Nephron progenitor cell (in vitro differentiated cells): ENCODE data around the gene CATSPERD.

ENCODE experiments used
- DNase-seq: peaks from one replicate; pipeline ENCODE4 v3.0.0; 2021
- H3K27ac Mint-ChIP-seq: 2 replicates; pipeline ENCODE4 v1.8.0; 2021; ENCODE audit warnings: mild to moderate bottlenecking, moderate library complexity, mixed read lengths
- H3K27me3 Mint-ChIP-seq: 2 replicates; pipeline ENCODE4 v1.8.0; 2021; ENCODE audit warnings: mild to moderate bottlenecking, low read depth, mixed read lengths; ENCODE audit not compliant: poor library complexity
- H3K36me3 Mint-ChIP-seq: 2 replicates; pipeline ENCODE4 v1.8.0; 2021; ENCODE audit warnings: low read depth, mixed read lengths
- H3K4me1 Mint-ChIP-seq: 2 replicates; pipeline ENCODE4 v1.8.0; 2021; ENCODE audit warnings: mixed read lengths
- H3K4me3 Mint-ChIP-seq: 2 replicates; pipeline ENCODE4 v1.8.0; 2021; ENCODE audit warnings: mild to moderate bottlenecking, moderate library complexity, mixed read lengths
- H3K9me3 Mint-ChIP-seq: 2 replicates; pipeline ENCODE4 v1.8.0; 2021; ENCODE audit warnings: mild to moderate bottlenecking, moderate library complexity, mixed read lengths
- TF ChIP-seq, protein P1 (sequence below): fragments of 200-600 bp; sonication (generic); IDR thresholded peaks from 2 replicates; pipeline ENCODE4 v1.5.0; 2021; ENCODE audit warnings: antibody characterized with exemption

CATSPERD gene

DNA sequence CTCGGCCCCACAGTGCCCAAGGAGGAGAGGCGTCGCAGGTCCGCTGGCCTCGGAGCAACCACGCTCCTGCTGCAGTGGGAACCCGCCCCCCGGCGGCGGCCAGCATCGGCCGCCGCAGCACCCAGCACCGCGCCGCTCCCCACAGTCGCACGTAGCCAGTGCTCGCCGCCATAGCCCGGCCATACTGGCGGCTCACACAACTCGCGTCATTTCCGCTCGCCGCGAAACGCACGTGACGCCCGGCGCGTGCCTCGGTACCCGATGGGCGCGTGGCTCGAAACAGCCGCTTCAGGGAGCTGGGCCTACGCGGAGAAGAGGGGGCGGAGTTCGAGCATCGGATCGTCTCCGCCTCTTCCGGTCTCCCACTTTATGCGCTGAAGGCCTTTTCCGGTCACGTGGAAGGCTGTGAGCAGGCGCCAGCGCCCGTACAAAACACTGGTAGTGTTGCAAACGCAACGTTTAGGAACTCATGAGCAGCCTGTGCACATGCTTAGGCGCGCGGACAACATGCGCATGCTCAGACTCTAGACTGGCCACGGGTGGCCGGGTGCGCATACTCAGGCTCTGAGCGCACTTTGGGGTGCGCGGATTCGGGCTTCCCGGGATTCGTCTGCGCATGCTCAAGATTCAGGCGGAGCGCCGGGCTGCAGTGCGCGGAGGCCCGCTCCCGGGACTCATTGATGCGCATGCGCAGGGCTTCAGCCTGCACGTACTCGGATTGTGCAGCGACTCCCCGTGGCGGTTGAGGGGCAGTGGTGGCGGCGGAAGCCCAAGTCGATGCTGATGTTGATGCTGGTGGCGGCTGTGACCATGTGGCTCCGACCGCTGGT lies at the start of gene CATSPERD, which contains the start of gene LONP1:
CATSPERD (plus strand) TSS at position 677 of the 830 bp plus-strand sequence; CDS start at position 778, 101 bp downstream.
LONP1 (minus strand) TSS at position 186 of the 830 bp plus-strand sequence; CDS start at position 172, 14 bp downstream.
- H3K27ac Mint-ChIP-seq, result peak within 1 kb of the TSS; percentile 98
- peak within 1 kb of the TSS; percentile 95 for H3K4me3 Mint-ChIP-seq
- no peaks in the 10 kb centered on the region for H3K9me3 Mint-ChIP-seq
- peak; percentile 99 for DNase-seq
- TF ChIP-seq, protein P1, sequence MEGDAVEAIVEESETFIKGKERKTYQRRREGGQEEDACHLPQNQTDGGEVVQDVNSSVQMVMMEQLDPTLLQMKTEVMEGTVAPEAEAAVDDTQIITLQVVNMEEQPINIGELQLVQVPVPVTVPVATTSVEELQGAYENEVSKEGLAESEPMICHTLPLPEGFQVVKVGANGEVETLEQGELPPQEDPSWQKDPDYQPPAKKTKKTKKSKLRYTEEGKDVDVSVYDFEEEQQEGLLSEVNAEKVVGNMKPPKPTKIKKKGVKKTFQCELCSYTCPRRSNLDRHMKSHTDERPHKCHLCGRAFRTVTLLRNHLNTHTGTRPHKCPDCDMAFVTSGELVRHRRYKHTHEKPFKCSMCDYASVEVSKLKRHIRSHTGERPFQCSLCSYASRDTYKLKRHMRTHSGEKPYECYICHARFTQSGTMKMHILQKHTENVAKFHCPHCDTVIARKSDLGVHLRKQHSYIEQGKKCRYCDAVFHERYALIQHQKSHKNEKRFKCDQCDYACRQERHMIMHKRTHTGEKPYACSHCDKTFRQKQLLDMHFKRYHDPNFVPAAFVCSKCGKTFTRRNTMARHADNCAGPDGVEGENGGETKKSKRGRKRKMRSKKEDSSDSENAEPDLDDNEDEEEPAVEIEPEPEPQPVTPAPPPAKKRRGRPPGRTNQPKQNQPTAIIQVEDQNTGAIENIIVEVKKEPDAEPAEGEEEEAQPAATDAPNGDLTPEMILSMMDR, result peak; percentile 78
- peaks cover 16% of the 10 kb centered on the region for H3K36me3 Mint-ChIP-seq
- peaks cover 11% of the 10 kb centered on the region for H3K27me3 Mint-ChIP-seq
- peaks cover 24% of the 10 kb centered on the region for H3K4me1 Mint-ChIP-seq

GRCh38 chr19:5671600-5671999 lies 48.8 kb upstream of the CATSPERD start:
- H3K4me1 Mint-ChIP-seq, result peaks cover 8% of the 10 kb centered on the region
- TF ChIP-seq, protein P1, result no peak

DNA sequence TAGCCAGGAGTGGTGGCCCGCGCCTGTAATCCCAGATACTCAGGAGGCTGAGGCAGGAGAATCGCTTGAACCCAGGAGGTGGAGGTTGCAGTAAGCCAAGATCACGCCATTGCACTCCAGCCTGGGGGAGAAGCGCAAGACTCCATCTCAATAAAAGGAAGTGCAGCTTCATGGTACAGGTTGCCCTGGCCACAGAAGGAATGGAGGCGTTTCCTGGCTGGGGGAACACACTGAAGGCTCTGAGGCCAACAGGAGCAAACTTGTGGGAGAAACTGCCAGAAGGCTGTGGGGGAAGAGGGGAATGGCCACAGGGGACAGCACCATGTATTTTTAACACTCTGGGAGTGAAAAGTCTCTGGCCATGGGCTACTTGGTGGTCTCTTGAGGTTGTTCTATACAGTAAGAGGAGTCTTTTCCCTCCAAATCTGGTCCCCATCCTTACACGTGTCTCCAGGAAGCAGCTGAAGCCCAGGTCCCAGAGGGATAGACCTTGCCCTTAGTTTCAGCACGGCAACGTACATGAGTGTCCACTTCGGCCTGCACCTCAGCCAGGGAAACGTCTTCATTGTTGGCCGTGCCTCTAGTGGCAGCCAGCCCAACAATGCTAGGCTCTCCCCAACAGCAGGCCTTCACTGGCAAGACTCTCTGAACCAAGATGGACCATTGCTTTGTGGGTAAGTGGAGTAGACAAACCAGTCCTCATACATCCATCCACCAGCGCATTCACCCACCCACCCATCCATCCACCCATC lies 47.6 kb upstream of the CATSPERD start:
- Mint-ChIP-seq H3K27ac (no peak overlapping the region), H3K4me3 (no peak overlapping the region), H3K27me3 (no peaks in the 10 kb centered on the region), H3K36me3 (peaks cover 40% of the 10 kb centered on the region), H3K4me1 (no peaks in the 10 kb centered on the region), H3K9me3 (no peaks in the 10 kb centered on the region)
- DNase-seq, result no peak
- TF ChIP-seq, protein P1, result no peak

More at GRCh38 chr19:5671600-5671999, 48.8 kb upstream of the CATSPERD start:
- no peak for DNase-seq
- Mint-ChIP-seq H3K4me3 (no peak overlapping the region), H3K27me3 (no peaks in the 10 kb centered on the region), H3K27ac (no peak overlapping the region), H3K36me3 (peaks cover 49% of the 10 kb centered on the region), H3K9me3 (no peaks in the 10 kb centered on the region)

DNA sequence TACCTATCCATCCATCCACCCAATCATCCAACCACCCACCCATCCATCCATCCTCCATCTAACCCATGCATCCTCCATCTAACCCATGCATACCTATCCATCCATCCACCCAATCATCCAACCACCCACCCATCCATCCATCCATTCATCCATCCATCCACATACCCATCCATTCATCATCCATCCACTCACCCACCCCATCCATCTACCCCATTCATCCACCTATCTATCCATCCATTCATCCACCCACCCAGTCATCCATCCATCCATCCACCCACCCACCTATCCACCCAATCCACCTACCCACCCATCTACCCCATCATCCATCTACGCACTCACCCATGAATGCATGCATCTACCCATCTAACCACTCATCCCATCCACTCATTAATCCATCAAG lies 46.7 kb upstream of the CATSPERD start:
- DNase-seq, result no peak
- Mint-ChIP-seq H3K4me1 (no peaks in the 10 kb centered on the region), H3K4me3 (no peak overlapping the region), H3K9me3 (no peaks in the 10 kb centered on the region), H3K27me3 (no peaks in the 10 kb centered on the region), H3K36me3 (peaks cover 31% of the 10 kb centered on the region), H3K27ac (no peak overlapping the region)
- TF ChIP-seq, protein P1, result no peak

- H3K27me3 Mint-ChIP-seq, result no peaks in the 10 kb centered on the region
- no peak overlapping the region for H3K4me3 Mint-ChIP-seq
- H3K27ac Mint-ChIP-seq, result no peak overlapping the region
Observed at GRCh38 chr19:5674714-5675113, 45.7 kb upstream of the CATSPERD start.

More at GRCh38 chr19:5674714-5675113, 45.7 kb upstream of the CATSPERD start:
- no peak for DNase-seq
- H3K36me3 Mint-ChIP-seq, result peaks cover 22% of the 10 kb centered on the region
- TF ChIP-seq, protein P1, result no peak
- H3K4me1 Mint-ChIP-seq, result peaks cover 9% of the 10 kb centered on the region
- no peaks in the 10 kb centered on the region for H3K9me3 Mint-ChIP-seq
